GM23338 (cell line): ENCODE results near the gene SLC39A11. TPM values are rescaled to one million over a fixed set of nuclear protein-coding genes. Genes with fewer than 3 reads are reported as not detected.
"Not testable (repeated sequence)": the region's sequence is repeated elsewhere in the genome, so short reads cannot be mapped to it uniquely, and the experiment has no call there.

Source experiments
- ATAC-seq: fragments of 200-7000 bp; cut with Tn5 transposase; 3 replicates; pipeline ENCODE4 v1.9.1; 2020
- DNase-seq: peaks from one replicate; pipeline ENCODE4 v3.0.0-alpha.2; 2015; ENCODE audit warnings: low spot score
- H2AFZ ChIP-seq: fragments of 200-600 bp; sonication (generic); 2 replicates; pipeline ENCODE4 v1.8.0; 2016; ENCODE audit warnings: antibody characterized with exemption, mild to moderate bottlenecking, moderate library complexity
- H3F3A ChIP-seq: fragments of 200-600 bp; sonication (generic); replicated peaks from 2 replicates; pipeline ENCODE4 v1.8.0; 2017; ENCODE audit warnings: antibody characterized with exemption, mixed run types, low read depth
- H3K27ac ChIP-seq: fragments of 200-600 bp; sonication (generic); 2 replicates; pipeline ENCODE4 v1.6.1; 2016; ENCODE audit warnings: low read depth
- H3K27me3 ChIP-seq: fragments of 200-600 bp; sonication (generic); 2 replicates; pipeline ENCODE4 v1.8.0; 2016; ENCODE audit warnings: mild to moderate bottlenecking, mixed run types, moderate library complexity; ENCODE audit not compliant: insufficient read depth
- H3K36me3 ChIP-seq: fragments of 200-600 bp; sonication (generic); 2 replicates; pipeline ENCODE4 v1.8.0; 2016; ENCODE audit warnings: mild to moderate bottlenecking; ENCODE audit not compliant: insufficient read depth
- H3K4me1 ChIP-seq: fragments of 200-600 bp; sonication (generic); 2 replicates; pipeline ENCODE4 v1.8.0; 2016; ENCODE audit warnings: mild to moderate bottlenecking, moderate library complexity; ENCODE audit not compliant: insufficient read depth
- H3K4me2 ChIP-seq: fragments of 200-600 bp; sonication (generic); 2 replicates; pipeline ENCODE4 v1.7.1; 2017; ENCODE audit warnings: mixed run types
- H3K4me3 ChIP-seq: fragments of 200-600 bp; sonication (generic); 2 replicates; pipeline ENCODE4 v1.6.1; 2016; ENCODE audit warnings: mixed run types
- H3K79me2 ChIP-seq: fragments of 200-600 bp; sonication (generic); replicated peaks from 2 replicates; pipeline ENCODE4 v1.8.0; 2017; ENCODE audit warnings: mild to moderate bottlenecking; ENCODE audit not compliant: insufficient read depth
- H3K9me2 ChIP-seq: fragments of 200-600 bp; sonication (generic); 2 replicates; pipeline ENCODE4 v1.8.0; 2017; ENCODE audit not compliant: insufficient read depth
- H4K20me1 ChIP-seq: fragments of 200-600 bp; sonication (generic); replicated peaks from 2 replicates; pipeline ENCODE4 v1.8.0; 2017; ENCODE audit warnings: mild to moderate bottlenecking; ENCODE audit not compliant: insufficient read depth
- H3K27ac Mint-ChIP-seq: 2 replicates; pipeline ENCODE4 v1.8.0; 2020; ENCODE audit warnings: inconsistent platforms, mild to moderate bottlenecking, moderate library complexity, mixed read lengths
- H3K27me3 Mint-ChIP-seq: 3 replicates; pipeline ENCODE4 v1.8.0; 2022; ENCODE audit warnings: low read depth, mild to moderate bottlenecking, moderate library complexity, mixed read lengths, inconsistent platforms; ENCODE audit not compliant: insufficient read depth, poor library complexity
- H3K36me3 Mint-ChIP-seq: 3 replicates; pipeline ENCODE4 v1.8.0; 2021; ENCODE audit warnings: low read depth, mild to moderate bottlenecking, inconsistent platforms, moderate library complexity, mixed read lengths
- H3K4me1 Mint-ChIP-seq: 3 replicates; pipeline ENCODE4 v1.8.0; 2020; ENCODE audit warnings: mild to moderate bottlenecking, inconsistent platforms, mixed read lengths
- H3K4me3 Mint-ChIP-seq: 3 replicates; pipeline ENCODE4 v1.8.0; 2021; ENCODE audit warnings: moderate library complexity, mild to moderate bottlenecking, inconsistent platforms, mixed read lengths
- H3K9me3 Mint-ChIP-seq: 3 replicates; pipeline ENCODE4 v1.8.0; 2020; ENCODE audit warnings: moderate library complexity, mild to moderate bottlenecking, inconsistent platforms, mixed read lengths
- CREB1 ChIP-seq: fragments of 250-450 bp; sonication (Bioruptor Pico); IDR thresholded peaks from 2 replicates; pipeline ENCODE4 v1.5.0; 2020; ENCODE audit warnings: low read depth, mild to moderate bottlenecking, moderate library complexity
- EZH2 ChIP-seq: fragments of 200-600 bp; sonication (generic); IDR thresholded peaks from one replicate; pipeline ENCODE4 v1.8.0; 2017; ENCODE audit warnings: antibody characterized with exemption, mild to moderate bottlenecking, low read depth; ENCODE audit not compliant: unreplicated experiment
- EZH2phosphoT487 ChIP-seq: fragments of 200-600 bp; sonication (generic); IDR thresholded peaks from one replicate; pipeline ENCODE4 v1.8.1; 2018; ENCODE audit warnings: antibody characterized with exemption; ENCODE audit not compliant: unreplicated experiment
- JUNB ChIP-seq: IDR thresholded peaks from one replicate; pipeline ENCODE4 v1.6.1; 2016; ENCODE audit warnings: antibody characterized with exemption; ENCODE audit not compliant: unreplicated experiment
- NANOG ChIP-seq: IDR thresholded peaks from 2 replicates; pipeline ENCODE4 v1.6.1; 2016; ENCODE audit warnings: antibody characterized with exemption, borderline replicate concordance
- REST ChIP-seq: IDR thresholded peaks from one replicate; pipeline ENCODE4 v1.6.1; 2018; ENCODE audit warnings: antibody characterized with exemption; ENCODE audit not compliant: unreplicated experiment
- ZNF331 ChIP-seq: fragments of 250-450 bp; sonication (Bioruptor Pico); IDR thresholded peaks from 2 replicates; pipeline ENCODE4 v1.5.0; 2020; ENCODE audit warnings: low read depth, mild to moderate bottlenecking, moderate library complexity
- polyA plus RNA-seq: library from polyadenylated mRNA; unstranded; fragments of >200 nt; fragmentation: Nextera tagmentation; extraction: Ambion mirVana; gene quantifications from 2 replicates; pipeline ENCODE4 v1.2.1, GENCODE V29; 2016
- total RNA-seq: library from RNA; depleted of rRNA; stranded (reverse); fragments of >200 nt; shearing (Covaris generic); gene quantifications from 2 replicates; pipeline ENCODE4 v1.2.3, GENCODE V29; 2014
- TF ChIP-seq, protein P1 (sequence below), 2 experiments: fragments of 200-600 bp in 1 of 2; sonication (generic) in 1 of 2; conservative IDR thresholded peaks; 2 replicates each; pipeline versions ENCODE4 v1.5.1 to v1.6.1; 2016 to 2017; ENCODE audit warnings: antibody characterized with exemption in 2 of 2, low read depth in 2 of 2, mild to moderate bottlenecking in 2 of 2, moderate library complexity in 1 of 2

The SLC39A11 gene
- total and polyA plus RNA-seq, 2 experiments from 2014 or later = 10.8 to 18.1 TPM

DNA sequence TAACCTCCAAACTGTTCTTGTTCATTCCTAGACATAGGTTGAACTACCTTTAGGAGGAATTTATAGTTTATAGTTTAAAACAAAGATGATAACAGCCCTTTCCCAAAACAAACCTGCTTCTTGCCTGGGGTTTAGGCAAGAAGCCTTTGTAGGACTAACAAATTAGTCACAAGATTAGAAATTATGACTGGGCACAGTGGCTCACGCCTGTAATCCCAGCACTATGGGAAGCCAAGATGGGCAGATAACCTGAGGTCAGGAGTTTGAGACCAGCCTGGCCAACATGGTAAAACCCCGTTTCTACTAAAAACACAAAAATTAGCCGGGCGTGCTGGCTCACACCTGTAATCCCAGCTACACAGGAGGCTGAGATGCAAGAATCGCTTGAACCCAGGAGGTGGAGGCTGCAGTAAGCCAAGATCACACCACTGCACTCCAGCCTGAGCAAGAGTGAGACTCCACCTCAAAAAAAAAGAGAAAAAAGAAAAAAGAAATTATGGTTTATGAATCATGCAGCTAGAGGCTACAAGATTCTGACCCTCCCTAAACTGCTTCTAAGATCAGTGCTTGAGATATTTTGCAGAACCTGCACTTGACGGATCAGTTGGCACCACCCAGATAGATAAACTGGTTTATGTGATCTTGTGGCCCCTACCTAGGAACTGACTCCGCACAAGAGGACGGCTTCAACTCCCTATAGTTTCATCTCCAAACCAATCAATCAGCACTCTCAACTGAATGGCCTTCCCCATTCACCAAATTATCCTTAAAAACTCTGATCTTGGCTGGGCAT lies 5.7 kb upstream of the SLC39A11 start:
- not testable (repeated sequence) for H3K4me3 Mint-ChIP-seq, H3K4me1 Mint-ChIP-seq, H3F3A ChIP-seq, H3K27ac Mint-ChIP-seq, DNase-seq, H3K4me1 ChIP-seq, ATAC-seq, H3K27ac ChIP-seq, H3K27me3 ChIP-seq, H3K27me3 Mint-ChIP-seq, H3K4me2 ChIP-seq, H3K36me3 ChIP-seq, H3K9me3 Mint-ChIP-seq, H3K79me2 ChIP-seq, H4K20me1 ChIP-seq, H3K9me2 ChIP-seq, H3K36me3 Mint-ChIP-seq, H3K4me3 ChIP-seq, H2AFZ ChIP-seq

DNA sequence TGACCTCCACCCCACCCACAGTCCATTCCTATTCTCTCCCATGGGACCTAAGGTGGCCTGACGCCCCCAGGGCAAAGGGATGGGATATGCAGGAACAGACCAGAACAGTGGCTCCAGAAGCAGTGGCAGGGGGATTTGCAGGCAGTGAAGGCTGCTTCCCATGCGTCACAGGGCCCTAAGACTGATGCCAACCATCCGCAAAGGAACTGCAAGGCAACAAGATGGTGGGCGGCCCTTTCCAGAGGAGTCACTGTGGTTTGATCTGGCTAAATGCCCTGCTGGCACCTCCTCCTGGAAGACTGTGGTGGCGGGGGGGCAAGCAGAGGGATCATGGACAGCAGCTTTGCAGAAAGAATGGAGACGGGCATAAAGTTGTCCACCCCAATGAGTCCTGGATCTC lies 4.4 kb upstream of the SLC39A11 start:
- ATAC-seq (no peak), DNase-seq (no peak)
- Histone ChIP-seq H3F3A (no peaks in the 10 kb centered on the region), H4K20me1 (no peaks in the 10 kb centered on the region), H3K79me2 (no peaks in the 10 kb centered on the region), H3K4me1 (peaks cover 1% of the 10 kb centered on the region; the same call in 1 of the 2 replicates), H3K4me2 (no peak overlapping the region), H3K4me3 (no peak overlapping the region), H3K36me3 (no peaks in the 10 kb centered on the region), H3K27ac (no peak overlapping the region), H3K27me3 (no peaks in the 10 kb centered on the region), H3K9me2 (no peaks in the 10 kb centered on the region), H2AFZ (no peak overlapping the region)
- Mint-ChIP-seq H3K27ac (no peak overlapping the region; the same call in 1 of the 2 replicates), H3K4me1 (peaks cover 8% of the 10 kb centered on the region), H3K9me3 (no peaks in the 10 kb centered on the region), H3K36me3 (no peaks in the 10 kb centered on the region), H3K4me3 (no peak overlapping the region), H3K27me3 (peaks cover 8% of the 10 kb centered on the region)
- TF ChIP-seq CREB1 (CRISPR knock-in tag) (no peak), ZNF331 (no peak)

DNA sequence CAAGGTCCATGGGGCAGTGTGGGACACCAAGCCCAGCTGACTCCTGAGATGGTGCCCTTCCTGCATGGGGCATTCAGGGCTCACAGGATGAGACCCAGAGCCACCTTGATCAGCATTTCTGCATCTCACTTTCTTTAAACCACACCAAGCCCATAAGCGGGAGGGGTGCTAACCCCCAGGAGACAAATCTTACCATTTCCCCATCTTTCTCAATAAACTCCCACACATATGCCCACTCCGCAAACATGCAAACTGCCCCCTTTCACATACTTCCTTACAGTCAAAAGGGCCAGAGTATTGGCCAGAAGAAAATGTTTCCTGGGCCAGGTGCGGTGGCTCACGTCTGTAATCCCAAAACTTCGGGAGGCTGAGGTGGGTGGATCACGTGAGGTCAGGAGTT lies 3.7 kb upstream of the SLC39A11 start:
- H2AFZ ChIP-seq = no peak overlapping the region
- Mint-ChIP-seq H3K4me3 (no peak overlapping the region), H3K36me3 (no peaks in the 10 kb centered on the region), H3K27ac (no peak overlapping the region), H3K9me3 (no peaks in the 10 kb centered on the region), H3K27me3 (peaks cover 9% of the 10 kb centered on the region), H3K4me1 (peaks cover 13% of the 10 kb centered on the region)
- H3K27ac ChIP-seq = no peak overlapping the region
- no peak overlapping the region for H3K4me3 ChIP-seq
- H3K4me1 ChIP-seq = peaks cover 6% of the 10 kb centered on the region; the same call in 1 of the 2 replicates
- DNase-seq (no peak), ATAC-seq (no peak)
- H3K9me2 ChIP-seq = no peaks in the 10 kb centered on the region
- no peaks in the 10 kb centered on the region for H3F3A ChIP-seq
- no peaks in the 10 kb centered on the region for H3K36me3 ChIP-seq
- no peaks in the 10 kb centered on the region for H3K27me3 ChIP-seq
- H4K20me1 ChIP-seq = no peaks in the 10 kb centered on the region
- no peak overlapping the region for H3K4me2 ChIP-seq
- no peaks in the 10 kb centered on the region for H3K79me2 ChIP-seq
- TF ChIP-seq REST = no peak
- no peak for TF ChIP-seq JUNB
- TF ChIP-seq EZH2phosphoT487 = no peak
- no peak for TF ChIP-seq EZH2
- no peak for TF ChIP-seq NANOG
- TF ChIP-seq, protein P1, sequence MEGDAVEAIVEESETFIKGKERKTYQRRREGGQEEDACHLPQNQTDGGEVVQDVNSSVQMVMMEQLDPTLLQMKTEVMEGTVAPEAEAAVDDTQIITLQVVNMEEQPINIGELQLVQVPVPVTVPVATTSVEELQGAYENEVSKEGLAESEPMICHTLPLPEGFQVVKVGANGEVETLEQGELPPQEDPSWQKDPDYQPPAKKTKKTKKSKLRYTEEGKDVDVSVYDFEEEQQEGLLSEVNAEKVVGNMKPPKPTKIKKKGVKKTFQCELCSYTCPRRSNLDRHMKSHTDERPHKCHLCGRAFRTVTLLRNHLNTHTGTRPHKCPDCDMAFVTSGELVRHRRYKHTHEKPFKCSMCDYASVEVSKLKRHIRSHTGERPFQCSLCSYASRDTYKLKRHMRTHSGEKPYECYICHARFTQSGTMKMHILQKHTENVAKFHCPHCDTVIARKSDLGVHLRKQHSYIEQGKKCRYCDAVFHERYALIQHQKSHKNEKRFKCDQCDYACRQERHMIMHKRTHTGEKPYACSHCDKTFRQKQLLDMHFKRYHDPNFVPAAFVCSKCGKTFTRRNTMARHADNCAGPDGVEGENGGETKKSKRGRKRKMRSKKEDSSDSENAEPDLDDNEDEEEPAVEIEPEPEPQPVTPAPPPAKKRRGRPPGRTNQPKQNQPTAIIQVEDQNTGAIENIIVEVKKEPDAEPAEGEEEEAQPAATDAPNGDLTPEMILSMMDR (conservative IDR thresholded peaks at IDR 0.05; ENCODE audit: low read depth in 2 of 2) = no peak
